GM10248 (cell line): ENCODE data around the gene TNFSF10.

Experiments used
- CTCF ChIA-PET: fragments of 300-600 bp; sonication (Branson Sonifier 250); formaldehyde crosslinking; extraction: SDS; loops from one replicate; lab custom pipeline; 2021; ENCODE audit warnings: antibody characterized with exemption; lab: Yijun Ruan, JAX
- POLR2A ChIA-PET: fragments of 350-650 bp; sonication (Branson Sonifier 250); formaldehyde crosslinking; extraction: SDS; loops from one replicate; lab custom pipeline; 2020; ENCODE audit warnings: antibody characterized with exemption; lab: Yijun Ruan, JAX
- DNase-seq: peaks from one replicate; pipeline ENCODE4 v3.0.0; 2012; ENCODE audit errors: extremely low spot score
- TF ChIP-seq, protein P1 (sequence below): IDR thresholded peaks from 2 replicates; pipeline ENCODE4 v1.5.1; 2012; ENCODE audit warnings: mild to moderate bottlenecking, low read depth; ENCODE audit errors: extremely low read depth, missing control alignments, control extremely low read depth

TNFSF10 gene

DNA sequence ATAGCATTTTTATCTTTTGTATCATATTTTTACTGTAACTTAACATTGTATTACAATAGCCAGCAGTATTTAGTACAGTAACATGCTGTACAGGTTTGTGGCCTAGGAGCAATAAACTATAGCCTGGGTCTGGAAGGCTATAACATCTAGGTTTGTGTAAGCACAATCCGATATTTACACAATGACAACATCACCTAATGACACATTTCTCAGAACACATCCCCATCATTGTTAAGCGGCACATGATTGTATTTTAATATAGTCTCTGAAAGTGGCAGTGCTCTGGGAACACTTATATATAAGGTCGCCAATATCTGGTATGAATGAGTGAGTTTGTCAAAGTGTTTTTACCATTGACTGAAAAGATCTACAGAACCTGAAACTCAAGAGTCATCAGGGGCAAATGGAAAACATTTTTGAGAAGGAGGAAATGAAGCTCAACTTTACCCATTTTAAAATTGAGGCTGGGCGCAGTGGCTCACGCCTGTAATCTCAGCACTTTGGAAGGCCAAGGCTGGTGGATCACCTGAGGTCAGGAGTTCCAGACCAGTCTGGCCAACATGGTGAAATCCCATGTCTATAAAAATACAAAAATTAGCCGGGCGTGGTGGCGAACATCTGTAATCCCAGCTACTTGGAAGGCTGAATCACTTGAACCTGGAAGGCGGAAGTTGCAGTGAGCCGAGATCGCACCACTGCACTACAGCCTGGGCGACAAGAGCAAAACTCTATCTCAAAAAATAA lies 38.8 kb upstream of the TNFSF10 start:
- POLR2A ChIA-PET, result interaction anchor here (0.6 kb wide), 1 partner anchor 413 kb away, joined by 3 read pairs; no protein-coding TSS in a partner anchor
- DNase-seq, result no peak

DNA sequence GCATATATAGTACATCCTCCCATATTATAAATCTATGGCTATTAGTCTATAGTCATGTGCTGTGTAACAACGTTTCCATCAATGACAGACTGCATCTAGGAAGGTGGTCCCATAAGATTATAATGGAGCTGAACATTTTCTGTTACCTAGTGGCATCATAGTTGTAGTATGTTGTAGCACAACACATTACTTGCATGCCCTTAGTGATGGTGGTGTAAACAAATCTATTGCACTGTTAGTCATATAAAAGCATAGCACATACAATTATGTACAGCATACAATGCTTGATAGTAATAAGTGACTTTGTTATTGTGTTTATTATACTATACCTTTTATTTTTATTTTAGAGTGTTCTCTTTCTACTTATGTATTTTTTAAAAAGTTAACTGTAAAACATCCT lies 37.4 kb upstream of the TNFSF10 start:
- ChIA-PET POLR2A (no interaction called here), CTCF (interaction anchor here (2.0 to 2.1 kb wide), 2 partner anchors 11 to 34 kb away, joined by 8 to 9 read pairs; no protein-coding TSS in a partner anchor)
- TF ChIP-seq, protein P1, sequence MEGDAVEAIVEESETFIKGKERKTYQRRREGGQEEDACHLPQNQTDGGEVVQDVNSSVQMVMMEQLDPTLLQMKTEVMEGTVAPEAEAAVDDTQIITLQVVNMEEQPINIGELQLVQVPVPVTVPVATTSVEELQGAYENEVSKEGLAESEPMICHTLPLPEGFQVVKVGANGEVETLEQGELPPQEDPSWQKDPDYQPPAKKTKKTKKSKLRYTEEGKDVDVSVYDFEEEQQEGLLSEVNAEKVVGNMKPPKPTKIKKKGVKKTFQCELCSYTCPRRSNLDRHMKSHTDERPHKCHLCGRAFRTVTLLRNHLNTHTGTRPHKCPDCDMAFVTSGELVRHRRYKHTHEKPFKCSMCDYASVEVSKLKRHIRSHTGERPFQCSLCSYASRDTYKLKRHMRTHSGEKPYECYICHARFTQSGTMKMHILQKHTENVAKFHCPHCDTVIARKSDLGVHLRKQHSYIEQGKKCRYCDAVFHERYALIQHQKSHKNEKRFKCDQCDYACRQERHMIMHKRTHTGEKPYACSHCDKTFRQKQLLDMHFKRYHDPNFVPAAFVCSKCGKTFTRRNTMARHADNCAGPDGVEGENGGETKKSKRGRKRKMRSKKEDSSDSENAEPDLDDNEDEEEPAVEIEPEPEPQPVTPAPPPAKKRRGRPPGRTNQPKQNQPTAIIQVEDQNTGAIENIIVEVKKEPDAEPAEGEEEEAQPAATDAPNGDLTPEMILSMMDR, result no peak
- DNase-seq, result no peak

More for the DNA sequence above, 38.8 kb upstream of the TNFSF10 start:
- CTCF ChIA-PET, result interaction anchor here (1.1 to 2.2 kb wide), 4 partner anchors 9 to 101 kb away, joined by 3 to 9 read pairs (median 8); no protein-coding TSS in a partner anchor
- TF ChIP-seq, protein P1, result no peak

DNA sequence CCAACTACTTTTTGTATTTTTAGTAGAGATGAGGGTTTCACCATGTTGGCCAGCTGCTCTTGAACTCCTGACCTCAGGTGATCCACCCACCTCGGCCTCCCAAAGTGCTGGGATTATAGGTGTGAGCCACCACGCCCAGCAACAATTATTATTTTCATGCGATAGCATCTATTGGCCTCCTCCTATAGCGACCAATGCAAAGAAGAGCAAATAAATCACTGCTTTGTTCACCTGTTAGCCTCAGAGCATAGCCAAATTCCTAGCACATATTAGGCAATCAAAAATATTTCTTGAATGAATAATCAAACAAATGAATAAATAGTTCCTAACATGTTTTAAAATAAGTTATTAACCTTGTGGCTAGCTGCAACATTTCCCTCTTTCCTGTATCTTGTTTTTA lies 36.8 kb upstream of the TNFSF10 start:
- CTCF ChIA-PET, result interaction anchor here (2.0 kb wide), 1 partner anchor 11 kb away, joined by 8 read pairs; no protein-coding TSS in a partner anchor
- no peak for DNase-seq
- POLR2A ChIA-PET, result no interaction called here
- TF ChIP-seq, protein P1, result no peak

- TF ChIP-seq, protein P1, result no peak
- POLR2A ChIA-PET, result no interaction called here
- CTCF ChIA-PET, result no interaction called here
- DNase-seq, result no peak
Measured at GRCh38 chr3:172559020-172559419, 35.8 kb upstream of the TNFSF10 start.

DNA sequence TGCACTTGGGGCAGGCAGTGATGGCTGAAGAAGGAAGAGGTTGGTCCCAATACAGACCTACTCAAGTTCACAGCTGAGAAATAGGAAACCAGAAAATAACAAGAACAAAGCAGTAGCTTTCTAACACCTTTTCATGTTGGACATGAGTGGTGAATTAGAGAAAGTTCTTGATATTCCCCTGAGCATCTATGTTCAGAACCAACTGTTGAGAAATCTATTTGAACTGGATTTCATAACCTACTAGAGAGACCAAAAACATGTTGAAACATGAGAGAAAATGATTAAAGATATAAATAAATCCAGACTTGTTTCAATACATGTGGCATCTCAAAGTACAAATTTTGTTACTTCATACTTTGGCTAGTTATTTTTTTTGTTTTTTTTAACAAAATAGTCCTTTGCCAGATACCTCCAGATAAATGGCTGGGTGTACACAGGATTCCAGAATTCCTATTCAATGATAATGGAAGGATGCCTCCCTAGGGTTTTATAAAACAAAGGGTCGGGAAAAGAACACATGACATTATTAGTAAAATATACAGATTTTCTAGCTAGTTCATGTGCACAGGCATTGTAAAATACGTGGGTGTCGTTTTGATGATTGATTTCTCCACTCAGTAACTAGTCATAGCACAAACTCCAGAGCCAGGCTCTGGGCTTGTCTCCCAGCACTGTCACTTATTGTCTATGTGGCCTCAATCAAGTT lies 34.4 kb upstream of the TNFSF10 start:
- no peak for DNase-seq
- ChIA-PET CTCF (interaction anchor here (0.9 to 1.4 kb wide), 2 partner anchors 38 to 39 kb away, joined by 3 read pairs; no protein-coding TSS in a partner anchor), POLR2A (no interaction called here)
- TF ChIP-seq, protein P1, result no peak

DNA sequence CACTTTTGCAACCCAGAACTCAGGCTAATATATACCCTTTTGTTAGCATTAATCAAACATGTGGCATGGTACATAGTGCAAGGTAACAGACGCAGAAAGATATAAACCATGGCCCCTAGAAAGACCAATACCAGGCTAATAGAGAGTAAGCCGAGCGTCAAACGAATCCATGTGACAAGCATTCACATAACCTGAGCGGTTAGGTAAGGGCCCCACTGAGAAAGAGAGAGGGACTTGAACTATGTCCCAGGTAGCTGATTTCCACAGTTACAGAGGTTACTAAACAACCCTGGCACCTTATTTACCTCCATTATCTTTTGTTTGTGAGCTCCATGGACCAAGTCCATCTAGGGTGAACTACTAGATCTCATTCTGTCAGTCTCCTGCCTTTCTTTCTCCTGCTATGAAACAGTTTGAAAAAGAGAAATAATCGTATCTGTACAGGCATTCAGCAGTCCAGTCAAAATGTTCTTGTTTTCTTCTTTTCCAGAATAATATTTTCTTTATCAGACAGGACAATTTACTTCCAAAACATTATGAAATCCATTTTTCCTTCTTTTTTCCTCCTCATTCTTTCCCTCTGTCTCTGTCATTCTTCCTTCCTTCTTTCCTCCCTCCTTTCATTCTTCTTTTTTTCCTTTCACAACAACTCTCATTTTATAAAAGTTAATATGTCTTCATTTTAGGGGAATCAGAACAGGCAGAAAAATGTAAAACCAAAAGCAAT lies 30.5 kb upstream of the TNFSF10 start:
- no peak for DNase-seq
- ChIA-PET CTCF (no interaction called here), POLR2A (no interaction called here)
- TF ChIP-seq, protein P1, result no peak
